NOMO-1 (cell line): ENCODE measurements around the gene TAF11L14.

Source experiments
- DNase-seq, 2 experiments: peaks; one replicate each; lab custom pipeline; 2025; ENCODE audit not compliant: unreplicated experiment in 2 of 2; lab: John Stamatoyannopoulos, UW

TAF11L14 gene

DNA sequence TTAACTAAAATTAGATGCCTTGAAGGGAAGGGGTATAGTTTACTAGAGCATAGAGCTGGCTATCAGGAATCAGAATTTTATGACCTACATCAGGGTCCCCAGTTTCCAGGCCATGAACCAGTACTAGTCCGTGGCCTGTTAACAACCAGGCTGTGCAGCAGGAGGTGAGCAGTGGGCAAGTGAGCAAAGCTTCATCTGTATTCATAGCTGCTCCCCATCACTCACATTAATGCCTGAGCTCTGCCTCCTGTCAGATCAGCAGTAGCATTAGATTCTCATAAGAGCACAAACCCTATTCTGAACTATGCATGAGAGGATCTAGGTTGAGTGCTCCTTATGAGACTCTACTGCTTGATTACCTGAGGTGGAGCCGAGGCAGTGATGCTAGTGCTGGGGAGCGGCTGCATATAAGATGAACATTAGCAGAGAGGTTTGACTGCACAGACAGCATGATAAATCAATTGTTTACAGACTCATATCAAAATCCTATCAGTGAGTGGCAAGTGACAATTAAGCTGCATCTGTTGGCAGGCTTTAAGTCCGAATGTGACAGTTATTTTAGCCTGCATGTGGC is 44.6 kb downstream of the TAF11L14 start:
- DNase-seq, result no peak

GRCh38 chr5:17679597-17680203 is 45.4 kb downstream of the TAF11L14 start:
- no peak for DNase-seq

DNA sequence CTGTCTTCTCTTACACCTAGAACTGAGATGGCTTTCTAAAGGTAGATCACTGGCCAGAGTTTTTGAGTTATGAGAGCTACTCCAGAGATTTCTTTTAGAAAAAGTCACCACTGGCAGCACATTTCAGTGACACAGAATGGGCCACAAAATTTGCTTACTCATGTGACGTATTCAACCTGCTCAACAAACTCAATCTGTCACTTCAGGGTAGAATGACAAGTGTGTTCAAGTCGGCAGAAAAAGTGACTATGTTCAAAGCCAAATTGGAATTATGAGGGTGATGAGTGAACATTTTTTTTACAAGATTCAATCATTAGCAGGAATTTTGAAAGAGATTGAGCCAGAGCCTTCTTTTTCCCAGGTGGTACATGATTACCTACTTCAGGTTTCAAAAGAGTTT is 46.5 kb downstream of the TAF11L14 start:
- DNase-seq, result no peak
